ENCODE measurements around the gene AQP6.

DNA sequence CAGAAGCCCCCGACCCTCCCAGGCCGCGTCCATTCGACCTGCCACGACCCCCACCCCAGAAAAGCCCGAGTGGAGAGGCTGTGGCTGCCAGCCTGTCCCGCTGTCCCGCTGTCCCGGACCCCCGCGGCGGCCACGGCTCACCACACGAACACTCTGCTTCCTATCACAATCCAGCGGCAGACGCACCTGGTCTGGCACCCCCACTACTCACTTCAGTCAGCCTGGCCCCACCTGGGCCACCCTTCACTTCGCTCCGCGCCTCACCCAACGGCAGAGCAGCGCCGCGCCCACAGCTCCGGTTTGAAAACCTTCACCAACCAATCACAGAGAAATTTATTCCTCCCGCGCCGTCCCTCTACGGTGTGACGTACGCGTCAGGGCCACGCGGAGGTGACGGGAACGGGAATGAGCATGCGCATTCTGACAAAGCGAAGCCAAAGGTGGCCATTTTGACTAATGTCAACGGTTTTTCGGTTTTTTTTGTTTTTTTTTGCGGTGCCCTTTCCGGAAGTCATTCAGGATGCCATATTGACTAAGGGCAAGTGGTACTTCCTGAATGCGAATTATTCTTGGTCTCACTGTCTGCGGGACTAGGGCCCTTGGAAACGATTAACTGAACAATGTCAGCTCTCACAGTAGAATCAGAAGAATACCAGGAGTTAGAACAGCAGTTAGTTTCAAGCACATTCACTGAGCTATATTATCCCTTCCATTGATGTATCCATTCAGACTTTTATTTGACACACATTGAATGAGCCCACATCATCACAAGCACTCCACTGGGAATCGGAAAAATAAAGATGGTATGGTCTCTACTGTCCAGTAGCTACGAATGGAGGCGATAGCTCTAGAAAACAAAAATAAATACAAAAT, 52.7 kb downstream of the AQP6 start, which contains the start of gene RACGAP1:
- TF ChIP-seq POLR2AphosphoS5 (IDR thresholded peaks at IDR 0.05; ENCODE audit: insufficient read depth, low read depth, low read length) (peak; percentile 62), POLR2A (IDR thresholded peaks at IDR 0.05; ENCODE audit: low read depth, low read length) (peak; percentile 31)
- TF ChIP-seq, protein P1, sequence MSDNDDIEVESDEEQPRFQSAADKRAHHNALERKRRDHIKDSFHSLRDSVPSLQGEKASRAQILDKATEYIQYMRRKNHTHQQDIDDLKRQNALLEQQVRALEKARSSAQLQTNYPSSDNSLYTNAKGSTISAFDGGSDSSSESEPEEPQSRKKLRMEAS (IDR thresholded peaks at IDR 0.05; ENCODE audit: insufficient read depth, insufficient read length), result peak; percentile 73
- TF ChIP-seq, protein P2, sequence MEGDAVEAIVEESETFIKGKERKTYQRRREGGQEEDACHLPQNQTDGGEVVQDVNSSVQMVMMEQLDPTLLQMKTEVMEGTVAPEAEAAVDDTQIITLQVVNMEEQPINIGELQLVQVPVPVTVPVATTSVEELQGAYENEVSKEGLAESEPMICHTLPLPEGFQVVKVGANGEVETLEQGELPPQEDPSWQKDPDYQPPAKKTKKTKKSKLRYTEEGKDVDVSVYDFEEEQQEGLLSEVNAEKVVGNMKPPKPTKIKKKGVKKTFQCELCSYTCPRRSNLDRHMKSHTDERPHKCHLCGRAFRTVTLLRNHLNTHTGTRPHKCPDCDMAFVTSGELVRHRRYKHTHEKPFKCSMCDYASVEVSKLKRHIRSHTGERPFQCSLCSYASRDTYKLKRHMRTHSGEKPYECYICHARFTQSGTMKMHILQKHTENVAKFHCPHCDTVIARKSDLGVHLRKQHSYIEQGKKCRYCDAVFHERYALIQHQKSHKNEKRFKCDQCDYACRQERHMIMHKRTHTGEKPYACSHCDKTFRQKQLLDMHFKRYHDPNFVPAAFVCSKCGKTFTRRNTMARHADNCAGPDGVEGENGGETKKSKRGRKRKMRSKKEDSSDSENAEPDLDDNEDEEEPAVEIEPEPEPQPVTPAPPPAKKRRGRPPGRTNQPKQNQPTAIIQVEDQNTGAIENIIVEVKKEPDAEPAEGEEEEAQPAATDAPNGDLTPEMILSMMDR (IDR thresholded peaks at IDR 0.05; ENCODE audit: extremely low read depth in 1 of 2, insufficient read depth in 1 of 2, low read depth in 1 of 2, low read length in 2 of 2), result no peak

All from endothelial cell of umbilical vein (primary cell).